ENCODE measurements around the gene FGD6.

The FGD6 gene

DNA sequence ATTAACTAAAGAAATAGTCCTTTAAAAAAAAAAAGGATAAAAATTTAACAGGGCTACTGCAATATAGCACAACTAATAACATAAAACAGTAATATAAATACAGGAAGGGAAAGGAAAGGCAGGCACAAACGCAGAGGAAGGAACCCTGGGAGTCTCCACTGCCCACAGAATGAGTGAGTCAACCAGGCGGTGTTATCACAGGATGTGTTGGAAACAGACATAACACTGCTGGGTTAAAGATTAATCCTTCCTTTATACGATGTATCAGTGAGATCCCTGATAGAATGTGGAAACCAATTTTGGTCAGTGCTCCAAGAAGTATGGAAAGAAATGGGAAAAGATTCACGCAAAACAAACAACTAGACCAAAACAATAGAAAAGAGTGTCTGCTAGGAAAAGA, 47.9 kb downstream of the FGD6 start:
- TF ChIP-seq, protein P1, sequence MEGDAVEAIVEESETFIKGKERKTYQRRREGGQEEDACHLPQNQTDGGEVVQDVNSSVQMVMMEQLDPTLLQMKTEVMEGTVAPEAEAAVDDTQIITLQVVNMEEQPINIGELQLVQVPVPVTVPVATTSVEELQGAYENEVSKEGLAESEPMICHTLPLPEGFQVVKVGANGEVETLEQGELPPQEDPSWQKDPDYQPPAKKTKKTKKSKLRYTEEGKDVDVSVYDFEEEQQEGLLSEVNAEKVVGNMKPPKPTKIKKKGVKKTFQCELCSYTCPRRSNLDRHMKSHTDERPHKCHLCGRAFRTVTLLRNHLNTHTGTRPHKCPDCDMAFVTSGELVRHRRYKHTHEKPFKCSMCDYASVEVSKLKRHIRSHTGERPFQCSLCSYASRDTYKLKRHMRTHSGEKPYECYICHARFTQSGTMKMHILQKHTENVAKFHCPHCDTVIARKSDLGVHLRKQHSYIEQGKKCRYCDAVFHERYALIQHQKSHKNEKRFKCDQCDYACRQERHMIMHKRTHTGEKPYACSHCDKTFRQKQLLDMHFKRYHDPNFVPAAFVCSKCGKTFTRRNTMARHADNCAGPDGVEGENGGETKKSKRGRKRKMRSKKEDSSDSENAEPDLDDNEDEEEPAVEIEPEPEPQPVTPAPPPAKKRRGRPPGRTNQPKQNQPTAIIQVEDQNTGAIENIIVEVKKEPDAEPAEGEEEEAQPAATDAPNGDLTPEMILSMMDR (conservative IDR thresholded peaks at IDR 0.05), result no peak
- no peak overlapping the region for H3K27ac ChIP-seq

DNA sequence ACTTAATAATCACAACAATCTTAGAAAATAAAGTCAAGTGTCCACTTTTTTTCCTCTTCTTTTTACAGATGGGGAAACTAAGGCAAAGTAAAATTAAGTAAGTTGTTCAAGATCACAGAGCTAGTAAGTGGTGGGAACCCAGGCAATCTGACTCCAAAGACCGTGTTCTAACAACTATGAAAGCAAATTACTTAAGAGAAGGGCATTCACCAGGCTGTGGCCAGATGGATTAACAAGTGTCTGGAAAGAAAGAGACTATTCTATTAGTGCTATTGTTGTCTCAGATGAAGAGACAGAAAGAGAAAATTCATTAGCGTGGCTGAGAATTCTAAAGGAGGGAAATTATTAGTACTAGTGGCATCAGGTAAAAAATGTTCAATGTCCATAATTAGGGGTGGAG, 48.5 kb downstream of the FGD6 start:
- TF ChIP-seq, protein P1 (conservative IDR thresholded peaks at IDR 0.05), result no peak
- H3K27ac ChIP-seq, result no peak overlapping the region

DNA sequence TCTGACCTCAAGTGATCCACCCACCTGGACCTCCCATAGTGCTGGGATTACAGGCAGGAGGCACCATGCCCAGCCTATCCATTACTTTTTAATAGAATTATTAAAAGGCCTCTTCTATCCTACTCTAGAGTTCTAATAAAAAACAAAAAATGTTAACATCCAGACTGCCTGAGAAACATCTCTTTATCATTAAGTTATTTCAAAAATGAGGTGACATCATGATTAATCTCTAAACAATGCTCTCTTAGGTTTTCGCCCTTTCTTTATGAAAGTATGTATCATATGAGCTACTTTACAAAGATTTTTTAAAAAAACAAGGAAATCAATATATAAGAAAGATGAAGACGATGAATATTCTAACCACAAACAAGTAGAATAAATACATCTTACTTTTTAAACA, 52.6 kb downstream of the FGD6 start:
- TF ChIP-seq, protein P1 (conservative IDR thresholded peaks at IDR 0.05), result no peak
- H3K27ac ChIP-seq, result no peak overlapping the region

DNA sequence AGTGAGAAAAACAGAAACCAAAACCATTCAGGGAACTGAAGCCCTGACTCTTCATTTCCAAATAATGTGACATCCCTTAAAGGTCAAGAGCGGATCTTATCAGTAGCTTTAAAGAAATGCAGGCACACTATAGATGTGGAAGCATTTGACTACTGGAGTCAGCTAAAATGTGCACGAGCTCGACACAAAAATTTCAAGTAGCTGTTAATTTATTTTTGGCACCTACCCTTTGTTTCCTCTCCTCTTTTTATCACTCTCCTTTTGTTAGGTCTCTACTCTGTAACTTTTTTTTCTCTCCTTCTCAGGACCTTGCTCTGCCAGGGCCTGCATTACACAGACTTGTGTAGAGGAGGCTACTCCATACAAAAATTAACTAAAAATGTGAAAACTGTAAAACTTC, 58.3 kb downstream of the FGD6 start:
- no peak overlapping the region for H3K27ac ChIP-seq
- TF ChIP-seq, protein P1 (conservative IDR thresholded peaks at IDR 0.05), result no peak

DNA sequence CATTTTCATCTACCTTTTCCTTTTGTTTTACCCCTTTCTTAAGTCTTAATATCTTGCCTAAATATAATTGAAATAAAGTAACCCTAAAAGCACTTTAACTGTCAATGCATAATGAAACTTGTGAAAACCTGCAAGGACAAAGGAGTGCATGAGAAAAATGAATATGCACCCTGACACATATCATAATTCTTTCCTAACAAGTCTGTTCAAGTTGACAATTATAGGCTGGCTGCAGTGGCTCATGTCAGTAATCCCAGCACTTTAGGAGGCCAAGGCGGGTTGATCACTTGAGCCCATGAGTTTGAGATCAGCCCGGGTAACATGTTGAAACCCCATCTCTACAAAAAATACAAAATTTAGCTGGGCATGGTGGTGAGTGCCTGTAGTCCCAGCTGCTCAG, 65.4 kb downstream of the FGD6 start:
- TF ChIP-seq, protein P1 (conservative IDR thresholded peaks at IDR 0.05), result no peak
- no peak overlapping the region for H3K27ac ChIP-seq

DNA sequence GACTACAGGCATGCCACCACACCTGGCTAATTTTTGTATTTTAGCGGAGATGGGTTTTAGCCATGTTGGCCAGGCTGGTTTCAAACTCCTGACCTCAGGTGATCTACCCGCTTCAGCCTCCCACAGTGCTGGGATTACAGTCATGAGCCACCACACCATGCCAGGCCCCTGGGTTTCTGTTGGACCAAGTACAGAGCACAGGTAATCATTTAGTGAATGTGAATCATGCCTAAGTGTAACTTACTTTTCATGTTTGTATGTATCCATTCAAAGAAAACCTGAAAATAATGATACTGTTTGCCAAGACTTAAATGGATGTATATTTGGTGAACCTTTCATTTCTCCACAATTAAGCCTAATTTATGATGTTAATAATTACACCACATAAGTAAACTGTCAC, 65.9 kb downstream of the FGD6 start:
- TF ChIP-seq, protein P1 (conservative IDR thresholded peaks at IDR 0.05), result no peak
- H3K27ac ChIP-seq, result no peak overlapping the region

DNA sequence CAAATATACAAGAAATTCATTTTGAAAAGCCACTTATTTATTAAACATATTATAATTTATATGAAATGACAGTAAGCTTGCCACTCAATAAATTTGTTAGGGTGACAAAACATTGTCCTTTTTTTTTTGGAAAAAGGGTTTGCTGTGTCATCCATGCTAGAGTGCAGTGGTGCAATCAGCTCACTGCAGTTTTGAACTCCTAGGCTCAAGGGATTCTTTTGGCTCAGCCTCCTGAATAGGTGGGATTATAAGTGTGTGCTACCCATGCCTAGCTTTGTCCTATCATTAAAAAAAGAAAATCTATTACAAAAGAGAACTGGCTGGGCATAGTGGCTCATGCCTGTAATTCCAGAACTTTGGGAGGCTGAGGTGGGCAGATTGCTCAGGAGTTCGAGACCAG, 66.8 kb downstream of the FGD6 start:
- no peak overlapping the region for H3K27ac ChIP-seq
- TF ChIP-seq, protein P1 (conservative IDR thresholded peaks at IDR 0.05), result no peak

DNA sequence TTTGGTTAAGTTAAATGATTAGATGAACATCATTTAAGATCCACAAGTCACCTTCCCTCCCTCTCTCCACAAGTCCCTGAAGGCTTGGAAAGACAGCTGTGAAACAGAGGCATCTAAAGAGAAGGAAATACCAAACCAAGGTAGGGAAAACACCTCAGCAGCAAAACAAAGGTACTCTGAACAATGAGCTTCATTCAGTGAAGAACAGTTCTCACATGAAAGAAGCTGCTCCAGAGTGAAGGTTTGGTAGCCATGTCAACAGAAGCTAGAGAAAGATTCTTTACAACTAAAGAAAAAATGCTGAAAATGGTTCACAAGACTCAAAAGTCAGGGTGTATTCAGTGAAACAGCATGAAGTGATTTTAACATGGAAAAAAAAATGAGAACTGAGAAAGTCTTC, 69.4 kb downstream of the FGD6 start:
- no peak overlapping the region for H3K27ac ChIP-seq
- TF ChIP-seq, protein P1 (conservative IDR thresholded peaks at IDR 0.05), result no peak

All from VCaP (cell line).